Tibial nerve (tissue), 3 donors: ENCODE data around the gene KREMEN1.

ENCODE experiments used
- POLR2A ChIP-seq, 2 donors: fragments of 450-650 bp; IDR thresholded peaks; one replicate each; pipeline ENCODE4 v1.6.1; 2017; ENCODE audit warnings: antibody characterized with exemption in 2 of 2, mild to moderate bottlenecking in 2 of 2, moderate library complexity in 2 of 2
- TF ChIP-seq, protein P1 (sequence below), 5 experiments: fragments of 200-600 bp in 3 of 5; fragments of 450-650 bp in 2 of 5; sonication (generic) in 3 of 5; IDR thresholded peaks; one replicate each; pipeline ENCODE4 v1.5.1; 2016 to 2019; ENCODE audit warnings: antibody characterized with exemption in 5 of 5, mild to moderate bottlenecking in 3 of 5, moderate library complexity in 2 of 5

DNA sequence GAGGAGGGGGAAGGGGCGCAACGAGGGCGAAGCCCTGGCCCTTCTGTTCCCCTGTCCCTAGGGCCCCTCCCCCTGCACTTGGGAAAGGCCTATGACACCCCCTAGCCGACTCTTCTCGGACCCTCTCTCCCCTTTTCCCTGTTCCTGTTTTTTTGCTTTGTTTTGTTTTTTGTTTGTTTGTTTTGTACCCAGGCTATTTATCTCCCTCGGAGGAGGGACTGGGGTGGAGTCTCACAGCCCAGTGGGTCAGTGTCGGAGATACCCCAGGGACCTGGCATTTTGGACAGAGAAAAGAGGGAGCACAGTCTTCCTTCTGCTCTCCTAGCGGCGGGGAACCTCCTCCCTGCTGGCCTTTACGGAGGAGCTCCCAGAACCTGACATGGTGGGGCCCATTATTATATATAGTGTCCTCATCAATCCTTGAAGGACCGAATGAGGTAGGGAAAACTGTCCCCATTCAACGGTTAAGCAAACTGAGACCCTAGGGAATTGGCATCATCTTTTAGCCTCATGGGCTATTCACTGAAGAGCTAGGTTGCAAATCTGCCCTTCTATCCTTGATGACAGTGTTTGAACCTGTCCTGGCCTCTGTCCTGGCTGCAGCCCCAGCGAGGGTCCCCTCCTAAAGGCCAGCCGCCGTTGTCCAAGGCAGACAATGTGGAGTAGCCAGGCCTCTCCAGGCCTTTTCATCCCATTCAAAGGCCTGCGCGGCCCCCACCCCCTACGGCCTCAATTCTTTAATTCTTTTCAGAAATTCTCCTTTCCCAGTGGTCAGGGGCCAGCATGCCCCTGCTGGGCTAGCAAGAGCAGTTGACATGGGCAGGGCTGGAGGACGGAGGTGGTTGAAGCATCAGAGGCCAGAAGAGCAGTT, 133.8 kb downstream of the KREMEN1 start:
- TF ChIP-seq POLR2A (IDR thresholded peaks at IDR 0.05) = no peak
- TF ChIP-seq, protein P1, sequence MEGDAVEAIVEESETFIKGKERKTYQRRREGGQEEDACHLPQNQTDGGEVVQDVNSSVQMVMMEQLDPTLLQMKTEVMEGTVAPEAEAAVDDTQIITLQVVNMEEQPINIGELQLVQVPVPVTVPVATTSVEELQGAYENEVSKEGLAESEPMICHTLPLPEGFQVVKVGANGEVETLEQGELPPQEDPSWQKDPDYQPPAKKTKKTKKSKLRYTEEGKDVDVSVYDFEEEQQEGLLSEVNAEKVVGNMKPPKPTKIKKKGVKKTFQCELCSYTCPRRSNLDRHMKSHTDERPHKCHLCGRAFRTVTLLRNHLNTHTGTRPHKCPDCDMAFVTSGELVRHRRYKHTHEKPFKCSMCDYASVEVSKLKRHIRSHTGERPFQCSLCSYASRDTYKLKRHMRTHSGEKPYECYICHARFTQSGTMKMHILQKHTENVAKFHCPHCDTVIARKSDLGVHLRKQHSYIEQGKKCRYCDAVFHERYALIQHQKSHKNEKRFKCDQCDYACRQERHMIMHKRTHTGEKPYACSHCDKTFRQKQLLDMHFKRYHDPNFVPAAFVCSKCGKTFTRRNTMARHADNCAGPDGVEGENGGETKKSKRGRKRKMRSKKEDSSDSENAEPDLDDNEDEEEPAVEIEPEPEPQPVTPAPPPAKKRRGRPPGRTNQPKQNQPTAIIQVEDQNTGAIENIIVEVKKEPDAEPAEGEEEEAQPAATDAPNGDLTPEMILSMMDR (IDR thresholded peaks at IDR 0.05) = no peak
